GM06990 (cell line): ENCODE measurements around the gene WDR73.

Source experiments
- DNase-seq: peaks from one replicate; pipeline ENCODE4 v3.0.0-alpha.2; 2011; ENCODE audit not compliant: insufficient read length; ENCODE audit errors: extremely low read depth
- H3K27me3 ChIP-seq: replicated peaks from 2 replicates; pipeline ENCODE4 v1.6.0; 2011; ENCODE audit warnings: low read length; ENCODE audit not compliant: control insufficient read depth, insufficient read depth
- H3K36me3 ChIP-seq: 2 replicates; pipeline ENCODE4 v1.5.1; 2011; ENCODE audit warnings: low read length; ENCODE audit not compliant: control insufficient read depth, insufficient read depth
- H3K4me3 ChIP-seq: replicated peaks from 2 replicates; pipeline ENCODE4 v1.5.1; 2011; ENCODE audit warnings: low read depth, mild to moderate bottlenecking, control low read depth, low read length
- TF ChIP-seq, protein P1 (sequence below): IDR thresholded peaks from 2 replicates; pipeline ENCODE4 v1.5.1; 2011; ENCODE audit warnings: low read length, control low read depth, mild to moderate bottlenecking, inconsistent platforms; ENCODE audit not compliant: insufficient read depth, poor library complexity, severe bottlenecking

The WDR73 gene

DNA sequence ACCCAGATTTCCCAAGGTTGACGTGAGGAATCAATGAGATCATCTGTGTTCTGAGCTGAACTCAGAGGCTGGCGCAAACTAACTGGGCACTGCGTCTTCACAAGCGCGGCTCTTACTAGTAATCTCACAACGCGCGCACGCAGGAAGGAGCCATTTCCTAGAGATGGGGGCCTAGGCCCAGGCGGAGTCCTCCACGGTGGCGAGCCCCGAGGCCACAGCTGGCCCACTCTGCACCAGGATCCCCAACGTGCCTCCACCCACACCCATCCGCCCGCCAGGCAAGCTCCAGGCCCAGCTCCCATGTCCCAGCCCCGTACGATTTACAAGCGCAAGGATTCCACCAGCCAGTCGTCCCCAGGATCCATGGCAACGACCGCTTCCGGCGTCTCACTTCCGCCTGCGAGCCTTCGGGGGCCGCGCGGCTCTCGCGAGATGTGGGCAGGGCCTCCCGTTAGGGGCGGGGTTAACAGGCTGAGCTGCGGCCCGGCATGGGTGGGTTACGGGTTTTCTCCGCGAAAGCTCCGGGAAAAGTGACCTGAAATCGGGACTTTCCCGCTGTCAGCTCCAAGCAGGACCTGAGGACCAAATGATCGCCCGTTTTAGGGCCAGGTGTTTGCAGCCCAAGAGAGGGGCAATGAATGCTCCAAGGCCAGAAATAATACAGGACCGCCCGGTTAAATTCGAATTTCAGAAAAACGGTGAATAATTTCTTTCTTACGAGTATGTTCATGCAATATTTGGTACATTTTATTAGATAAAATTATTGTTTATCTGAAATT lies at the start of gene WDR73:
WDR73 (minus strand) TSS at position 374 of the 779 bp plus-strand sequence; CDS start at position 365, 9 bp downstream.
- H3K27me3 ChIP-seq, result no peaks in the 10 kb centered on the region
- DNase-seq, result peak; percentile 94
- H3K36me3 ChIP-seq, result peaks cover 6% of the 10 kb centered on the region
- peak within 1 kb of the TSS; percentile 96 for H3K4me3 ChIP-seq
- TF ChIP-seq, protein P1, sequence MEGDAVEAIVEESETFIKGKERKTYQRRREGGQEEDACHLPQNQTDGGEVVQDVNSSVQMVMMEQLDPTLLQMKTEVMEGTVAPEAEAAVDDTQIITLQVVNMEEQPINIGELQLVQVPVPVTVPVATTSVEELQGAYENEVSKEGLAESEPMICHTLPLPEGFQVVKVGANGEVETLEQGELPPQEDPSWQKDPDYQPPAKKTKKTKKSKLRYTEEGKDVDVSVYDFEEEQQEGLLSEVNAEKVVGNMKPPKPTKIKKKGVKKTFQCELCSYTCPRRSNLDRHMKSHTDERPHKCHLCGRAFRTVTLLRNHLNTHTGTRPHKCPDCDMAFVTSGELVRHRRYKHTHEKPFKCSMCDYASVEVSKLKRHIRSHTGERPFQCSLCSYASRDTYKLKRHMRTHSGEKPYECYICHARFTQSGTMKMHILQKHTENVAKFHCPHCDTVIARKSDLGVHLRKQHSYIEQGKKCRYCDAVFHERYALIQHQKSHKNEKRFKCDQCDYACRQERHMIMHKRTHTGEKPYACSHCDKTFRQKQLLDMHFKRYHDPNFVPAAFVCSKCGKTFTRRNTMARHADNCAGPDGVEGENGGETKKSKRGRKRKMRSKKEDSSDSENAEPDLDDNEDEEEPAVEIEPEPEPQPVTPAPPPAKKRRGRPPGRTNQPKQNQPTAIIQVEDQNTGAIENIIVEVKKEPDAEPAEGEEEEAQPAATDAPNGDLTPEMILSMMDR, result no peak

DNA sequence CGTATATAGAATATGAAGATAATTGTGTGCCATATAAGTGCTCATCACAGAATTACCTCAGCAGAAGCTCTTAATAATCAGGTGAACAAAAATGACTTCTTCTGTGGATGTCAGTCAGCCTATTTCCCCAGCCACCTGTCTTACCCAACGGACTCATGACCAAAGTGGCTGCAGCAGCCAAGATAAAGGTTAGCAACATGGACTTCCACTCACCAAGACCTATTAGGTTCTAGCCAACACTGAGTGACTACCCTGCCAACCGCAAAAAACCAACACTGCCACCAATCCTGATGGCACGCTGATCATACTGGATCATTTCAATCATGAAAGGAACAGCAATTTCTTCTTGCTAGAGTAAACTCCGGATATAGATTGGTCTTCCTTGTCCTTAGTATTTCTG lies 49.7 kb upstream of the WDR73 start:
- Histone ChIP-seq H3K27me3 (no peaks in the 10 kb centered on the region), H3K36me3 (peaks cover 3% of the 10 kb centered on the region), H3K4me3 (no peak overlapping the region)
- DNase-seq, result no peak
- TF ChIP-seq, protein P1, result no peak

DNA sequence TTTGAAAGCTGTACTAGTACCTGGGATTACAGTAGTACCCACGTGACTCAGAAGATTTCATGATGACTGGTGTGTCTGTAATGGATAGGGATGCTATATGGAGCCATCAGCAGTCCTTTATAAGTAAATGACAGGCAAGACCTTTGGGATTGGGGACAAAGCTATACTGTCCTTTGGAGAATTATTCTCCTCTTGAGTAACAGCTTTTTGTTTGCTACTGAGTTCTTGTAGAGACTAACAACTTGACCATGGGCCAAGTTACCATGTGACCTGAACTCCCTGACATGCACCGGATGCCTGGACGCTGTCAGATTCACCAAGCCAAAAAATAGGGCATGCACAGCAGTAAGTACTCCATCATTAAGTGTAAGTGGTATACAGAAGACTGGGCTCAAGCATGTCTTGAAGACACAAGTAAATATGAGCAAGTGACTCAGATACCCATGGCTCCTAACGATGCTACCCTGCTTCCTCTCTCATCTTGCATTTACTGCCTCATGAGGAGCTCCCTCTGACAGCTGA lies 48.9 kb upstream of the WDR73 start:
- Histone ChIP-seq H3K4me3 (no peak overlapping the region), H3K36me3 (peaks cover 2% of the 10 kb centered on the region), H3K27me3 (no peaks in the 10 kb centered on the region)
- no peak for DNase-seq
- TF ChIP-seq, protein P1, result no peak

DNA sequence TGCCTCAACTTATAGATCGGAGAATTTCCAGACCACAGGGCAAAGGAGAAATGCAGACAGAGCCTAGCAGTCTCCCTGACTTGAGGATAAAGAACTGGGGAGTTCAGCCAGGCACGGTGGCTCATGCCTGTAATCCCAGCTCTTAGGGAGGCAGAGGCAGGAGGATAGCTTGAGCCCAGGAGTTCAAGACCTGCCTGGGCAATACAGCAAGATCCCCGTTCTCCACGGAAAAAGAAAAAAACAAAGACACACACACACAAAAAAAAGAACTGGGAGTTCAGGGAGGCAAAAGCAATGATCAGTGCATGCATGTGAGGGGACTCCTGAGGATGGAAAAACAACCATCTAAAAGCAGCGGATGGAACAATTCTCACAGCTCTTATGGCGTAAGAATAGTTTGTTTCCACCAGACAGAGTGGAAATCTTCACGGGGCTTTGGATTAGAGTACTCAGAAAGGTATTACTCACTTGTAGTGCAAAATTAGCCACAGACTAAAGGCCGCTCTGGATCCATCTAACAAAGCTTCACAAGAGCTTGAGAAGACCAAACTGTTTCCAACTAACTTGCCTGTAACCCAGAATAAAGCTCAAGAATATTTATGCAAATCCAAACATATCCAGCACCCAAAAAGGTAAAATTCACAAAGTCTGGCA lies 45.6 kb upstream of the WDR73 start:
- H3K36me3 ChIP-seq, result no peaks in the 10 kb centered on the region
- no peak overlapping the region for H3K4me3 ChIP-seq
- H3K27me3 ChIP-seq, result no peaks in the 10 kb centered on the region
- no peak for DNase-seq
- TF ChIP-seq, protein P1, result no peak

DNA sequence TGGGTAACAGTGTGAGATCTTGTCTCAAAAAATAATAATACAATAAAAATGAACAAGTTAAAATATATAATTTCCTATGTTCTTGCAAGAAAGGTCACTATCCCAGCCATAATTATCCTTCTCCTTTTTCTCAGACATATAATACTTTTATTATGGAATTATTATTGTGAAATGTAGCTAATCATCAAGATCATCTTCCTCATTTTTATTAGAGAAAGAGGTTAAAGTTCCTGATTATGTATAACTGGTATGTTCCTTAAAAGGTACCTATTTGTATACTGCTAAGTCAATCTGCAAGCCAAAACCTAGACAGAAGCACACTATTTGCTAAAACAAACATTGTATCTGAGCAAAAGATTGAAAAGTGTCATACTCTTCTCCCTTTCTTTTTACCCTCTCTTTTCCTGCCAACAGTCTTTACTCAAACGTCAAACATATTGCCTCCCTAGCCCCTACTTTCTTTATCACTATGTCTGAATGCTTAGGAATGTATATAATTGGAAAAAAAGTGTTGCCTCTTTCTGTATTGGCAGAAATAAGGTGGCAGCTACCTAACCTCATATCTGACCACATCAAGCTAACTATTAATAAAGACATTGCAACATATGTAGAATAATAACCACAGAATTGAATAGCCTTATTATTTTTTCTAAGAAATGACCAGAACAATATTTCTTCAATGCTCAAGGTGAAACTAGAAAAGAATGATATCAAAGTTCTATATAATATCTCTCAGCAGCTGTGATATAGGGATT lies 43.3 kb upstream of the WDR73 start:
- Histone ChIP-seq H3K4me3 (no peak overlapping the region), H3K27me3 (no peaks in the 10 kb centered on the region), H3K36me3 (no peaks in the 10 kb centered on the region)
- DNase-seq, result no peak
- TF ChIP-seq, protein P1, result no peak
